NCI-H226 (cell line): ENCODE measurements around the gene HMCN1.

Experiments used
- DNase-seq: peaks from one replicate; pipeline ENCODE4 v3.0.0-alpha.2; 2015

The HMCN1 gene

DNA sequence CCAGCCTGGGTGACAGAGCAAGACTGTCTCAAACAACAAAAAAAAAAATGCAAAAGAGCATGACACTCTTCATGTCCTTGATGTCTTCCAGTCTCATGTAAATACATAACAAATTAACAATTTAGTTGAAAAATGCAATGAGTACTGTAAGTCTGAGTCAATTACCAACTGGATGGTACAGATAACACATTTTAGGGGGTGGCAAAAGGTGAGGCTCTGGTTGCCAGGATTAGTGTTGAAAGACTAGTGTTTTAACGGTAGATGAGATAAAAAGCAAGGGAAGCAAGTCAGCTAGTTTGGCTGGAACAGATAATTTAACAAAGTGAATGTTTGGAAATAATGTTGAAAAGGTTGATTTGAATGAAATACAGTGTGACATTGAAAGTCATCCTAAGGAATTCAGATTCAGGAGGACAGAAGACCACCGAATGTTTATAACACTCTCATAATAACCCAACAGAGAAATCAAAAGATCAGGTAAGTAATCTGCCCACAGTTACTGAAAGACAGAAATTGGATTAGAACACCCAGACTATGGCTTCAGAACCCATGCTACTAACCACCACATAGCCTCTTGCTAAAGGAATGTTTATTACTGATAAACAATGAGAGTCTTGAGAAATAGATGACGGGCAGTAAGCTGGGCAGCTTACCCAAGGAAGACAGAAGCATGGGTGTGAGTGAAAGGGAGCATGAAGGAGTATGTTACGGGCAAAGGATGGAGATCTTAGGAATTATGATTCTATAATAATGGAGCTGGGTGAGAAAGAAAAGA is 312.4 kb downstream of the HMCN1 start:
- DNase-seq, result no peak

DNA sequence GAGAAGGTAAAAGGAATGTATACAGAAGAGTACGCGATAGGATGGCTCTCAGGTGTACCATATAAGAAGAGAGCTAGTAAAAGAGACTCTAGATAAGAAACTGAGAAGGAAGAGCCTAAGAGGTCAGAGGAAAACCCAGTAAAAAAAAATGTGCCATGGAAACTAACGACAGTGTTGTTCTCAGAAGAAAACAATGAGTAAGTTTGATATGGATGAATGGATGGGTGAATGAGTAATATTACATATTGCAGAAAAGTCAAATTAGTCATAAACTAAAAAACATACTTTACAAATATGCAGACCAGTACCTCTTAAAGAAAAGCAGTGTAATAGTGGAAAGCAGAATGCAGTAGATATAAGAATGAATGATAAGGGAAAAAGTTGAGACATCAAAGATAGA is 316.2 kb downstream of the HMCN1 start:
- DNase-seq, result peak; percentile 26

DNA sequence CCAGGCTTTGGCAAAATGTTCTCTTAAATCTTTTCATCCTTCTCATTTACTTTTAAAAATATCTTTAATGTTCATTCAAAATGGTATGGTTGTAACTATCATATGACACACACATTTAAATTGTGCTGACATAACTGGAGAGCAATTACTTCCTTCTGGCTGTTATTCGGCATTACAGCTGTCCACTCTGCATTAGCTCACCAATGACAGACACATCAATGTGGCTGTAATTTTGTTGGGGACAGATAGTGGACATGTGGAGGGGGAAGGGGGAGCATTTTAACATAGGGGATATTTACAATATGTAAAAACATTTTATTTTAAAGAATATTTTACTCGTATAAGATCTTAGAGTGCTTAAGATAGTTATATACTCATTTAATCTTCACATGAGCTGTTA is 319.8 kb downstream of the HMCN1 start:
- DNase-seq, result no peak

DNA sequence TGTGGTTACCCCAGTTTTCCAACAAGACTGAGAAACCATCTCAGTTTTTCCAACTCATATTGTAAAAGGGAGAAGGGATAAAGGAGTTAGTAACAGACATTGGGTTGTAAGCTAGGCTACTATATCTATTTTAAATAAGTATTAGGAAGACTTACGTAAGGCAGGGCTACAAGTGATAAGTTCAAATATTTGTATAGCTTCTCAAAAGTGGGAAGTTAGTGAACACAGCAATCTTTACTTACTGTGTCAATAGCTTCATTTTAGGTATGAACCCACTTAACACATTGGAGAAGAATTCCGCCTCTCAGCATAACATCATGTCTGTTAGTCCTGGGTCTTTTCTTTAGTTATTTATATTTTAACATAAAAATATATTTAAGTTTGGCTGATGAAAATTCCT is 320.7 kb downstream of the HMCN1 start:
- DNase-seq, result no peak

DNA sequence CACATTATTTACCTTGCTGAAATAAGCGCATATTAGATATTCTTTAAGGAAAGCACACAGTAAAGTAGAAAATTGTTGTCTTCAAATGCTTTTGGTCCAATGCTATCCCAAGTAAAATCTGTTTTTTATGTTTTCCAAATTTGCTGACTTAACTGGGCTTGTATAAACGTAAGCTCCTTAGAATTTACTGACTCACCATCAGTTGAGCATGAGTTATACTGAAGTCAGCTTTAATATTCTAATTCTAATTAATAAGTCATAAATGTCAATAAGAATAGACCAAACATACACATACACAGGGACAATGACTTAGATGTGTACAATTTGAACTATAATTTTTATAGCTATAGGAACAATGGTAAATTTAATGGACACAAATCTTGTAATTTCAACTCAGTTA is 321.7 kb downstream of the HMCN1 start:
- DNase-seq, result no peak

DNA sequence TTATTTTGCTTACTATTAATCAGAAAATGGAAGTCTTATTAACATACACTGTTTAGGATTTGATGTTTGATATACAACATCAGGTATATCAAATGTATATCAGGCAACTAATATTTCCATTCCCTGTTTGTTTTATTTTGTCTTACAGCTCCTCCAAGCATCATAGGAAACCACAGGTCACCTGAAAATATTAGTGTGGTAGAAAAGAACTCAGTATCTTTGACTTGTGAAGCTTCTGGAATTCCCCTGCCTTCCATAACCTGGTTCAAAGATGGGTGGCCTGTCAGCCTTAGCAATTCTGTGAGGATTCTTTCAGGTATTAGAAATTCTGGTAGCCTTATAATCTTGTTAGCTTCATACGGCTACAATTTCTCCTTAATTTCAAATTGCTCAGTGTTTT is 322.9 kb downstream of the HMCN1 start:
- no peak for DNase-seq

DNA sequence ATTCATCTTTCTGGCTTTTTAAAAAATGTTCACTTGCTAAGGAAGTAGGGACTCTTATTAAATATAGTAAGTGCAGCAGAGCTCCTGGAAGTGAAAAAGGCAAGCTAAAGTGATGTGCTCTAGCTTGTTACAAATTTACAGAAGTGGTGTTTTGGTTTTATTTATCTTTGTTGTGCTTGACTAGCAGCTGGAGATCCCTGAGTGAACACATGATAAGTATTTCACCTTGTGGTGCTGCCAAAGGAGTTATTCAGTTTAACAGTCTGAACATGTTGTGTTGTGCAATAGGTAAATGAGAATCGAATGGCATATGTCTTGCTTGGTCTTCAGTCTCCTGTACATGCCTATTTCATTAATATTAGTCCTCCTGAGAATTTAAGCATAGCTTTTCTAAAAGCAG is 325.1 kb downstream of the HMCN1 start:
- peak; percentile 39 for DNase-seq

DNA sequence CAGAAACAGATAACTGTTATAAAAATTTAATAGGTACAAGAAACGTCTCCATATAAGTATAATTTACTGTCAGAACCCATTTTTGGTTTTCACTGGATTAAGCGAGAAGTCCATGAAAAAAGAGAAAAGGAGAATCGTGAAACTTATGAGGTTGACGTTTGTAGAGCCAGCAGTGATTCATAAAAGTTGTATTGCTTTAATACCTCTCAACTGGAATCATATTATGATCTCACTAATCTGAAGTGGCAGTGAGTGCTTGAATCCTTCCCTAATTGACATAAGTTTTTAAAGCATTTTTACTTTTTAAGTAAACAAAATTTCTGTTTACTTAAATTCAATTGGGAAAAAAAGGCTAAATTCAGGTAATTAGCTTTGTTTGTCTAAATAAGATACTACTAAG is 325.6 kb downstream of the HMCN1 start:
- no peak for DNase-seq

DNA sequence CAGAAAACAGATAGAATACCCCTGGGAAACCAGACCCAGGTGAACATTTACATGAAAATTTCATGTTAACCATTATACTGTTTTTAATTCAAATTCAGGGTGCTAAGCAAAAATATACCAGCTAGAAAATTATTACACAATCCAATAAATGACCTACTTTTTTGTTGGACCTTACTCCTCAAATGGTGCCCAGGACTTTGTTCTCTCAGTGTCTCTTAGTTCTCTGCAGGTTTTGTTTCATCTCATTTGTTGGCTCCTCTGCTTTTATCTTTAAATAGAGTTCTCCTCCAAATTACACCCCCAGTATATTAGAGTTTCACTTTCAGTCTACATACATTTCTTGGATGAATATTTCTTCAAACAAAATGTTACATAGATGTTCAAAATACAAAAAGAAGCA is 326.0 kb downstream of the HMCN1 start:
- DNase-seq, result no peak

DNA sequence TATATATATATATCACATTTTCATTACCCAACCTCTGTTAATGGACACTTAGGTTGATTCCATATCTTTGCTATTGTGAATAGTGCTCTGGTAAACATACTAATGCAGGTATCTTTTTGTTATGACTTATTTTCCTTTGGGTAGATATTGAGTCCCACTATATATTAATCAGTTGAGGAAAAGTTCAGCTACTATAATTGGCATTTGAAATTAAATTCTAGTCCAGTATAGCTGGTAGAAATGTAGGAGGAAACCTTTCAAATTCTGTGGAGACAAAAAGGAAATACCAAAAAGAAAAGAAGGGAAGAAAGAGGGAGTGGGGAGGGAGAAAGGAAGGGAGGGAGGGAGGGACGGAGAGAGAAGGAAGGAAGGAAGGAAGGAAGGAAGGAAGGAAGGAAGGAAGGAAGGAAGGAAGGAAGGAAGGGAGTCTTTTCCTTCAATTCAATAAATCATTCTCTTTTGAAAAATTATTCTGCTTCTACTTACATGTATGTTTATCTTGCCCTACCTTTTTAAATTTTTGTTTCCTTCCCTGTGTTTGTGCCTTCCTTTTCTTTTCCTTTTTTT is 329.0 kb downstream of the HMCN1 start:
- no peak for DNase-seq

DNA sequence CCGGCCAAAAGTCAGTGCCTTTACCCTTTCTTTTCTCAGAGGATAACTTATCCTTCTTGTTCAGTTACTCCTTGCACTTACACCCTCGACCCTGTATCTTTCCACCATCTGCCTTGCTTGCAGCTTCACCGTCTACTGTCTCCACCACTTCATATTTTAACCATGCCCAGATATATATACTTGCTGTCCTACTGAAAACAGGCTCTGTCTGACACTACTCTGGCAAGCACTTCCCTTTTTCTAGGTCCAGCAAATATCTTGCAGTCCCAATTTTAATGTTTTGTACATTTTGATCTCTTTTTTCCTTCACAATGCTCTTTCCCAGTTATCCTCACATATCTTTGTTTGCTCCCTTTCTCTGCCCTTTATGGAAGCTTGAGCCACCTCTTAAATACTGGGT is 332.2 kb downstream of the HMCN1 start:
- DNase-seq, result no peak

DNA sequence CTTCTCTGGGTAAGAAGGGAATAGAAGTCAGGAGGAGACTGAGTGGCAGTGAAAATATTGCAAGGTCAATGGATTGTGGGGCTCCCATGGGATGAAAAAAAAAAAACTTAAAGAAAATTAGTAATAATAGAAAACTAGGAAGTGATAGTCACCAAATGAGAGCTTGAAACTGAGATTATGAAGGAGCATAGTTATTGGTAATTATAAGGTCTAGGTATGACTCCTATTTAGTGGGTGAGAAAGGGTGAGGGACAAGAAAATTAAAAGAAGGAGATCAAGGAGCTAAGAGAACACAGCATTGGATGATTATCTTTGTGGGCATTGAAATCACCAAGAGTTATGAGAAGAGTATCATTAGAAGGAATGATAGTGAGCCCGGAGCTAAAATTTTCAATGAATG is 339.5 kb downstream of the HMCN1 start:
- DNase-seq, result no peak

DNA sequence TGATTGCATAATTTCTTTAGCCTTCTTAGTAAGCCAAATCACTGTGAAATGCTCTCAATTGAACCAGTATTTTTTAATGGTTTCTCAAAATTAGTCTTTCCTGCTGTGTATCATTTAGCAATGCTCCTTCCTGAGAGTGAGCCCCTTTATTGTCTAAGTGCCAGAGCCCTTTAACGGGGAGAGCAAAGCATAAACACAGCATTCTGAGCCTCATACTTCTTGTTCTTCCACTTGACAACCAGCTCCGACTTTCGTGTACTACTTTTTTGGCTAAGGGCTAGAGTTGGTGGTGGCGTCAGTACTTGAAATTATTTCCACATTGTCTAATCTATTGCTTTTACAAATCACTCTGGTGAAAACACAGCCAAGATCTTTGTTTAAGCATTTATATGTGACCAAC is 341.8 kb downstream of the HMCN1 start:
- no peak for DNase-seq

DNA sequence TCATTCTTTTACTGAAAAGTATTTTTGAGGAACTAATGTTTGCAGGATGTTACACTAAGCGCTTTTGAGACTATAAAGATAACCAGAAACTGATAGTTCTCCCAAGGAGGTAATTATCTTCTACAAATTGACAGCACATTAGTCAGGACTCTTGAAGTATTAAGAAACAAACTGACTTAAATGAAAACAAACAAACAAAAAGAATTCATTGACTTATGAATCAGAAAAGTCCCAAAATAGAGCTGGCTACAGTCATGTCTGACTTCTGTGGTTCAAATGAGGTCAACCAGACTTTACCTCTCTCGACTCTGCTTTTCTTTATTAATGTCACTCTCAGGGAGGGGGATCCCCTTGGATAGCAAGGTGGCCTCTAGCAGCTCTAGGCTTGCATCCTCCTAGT is 344.1 kb downstream of the HMCN1 start:
- no peak for DNase-seq

DNA sequence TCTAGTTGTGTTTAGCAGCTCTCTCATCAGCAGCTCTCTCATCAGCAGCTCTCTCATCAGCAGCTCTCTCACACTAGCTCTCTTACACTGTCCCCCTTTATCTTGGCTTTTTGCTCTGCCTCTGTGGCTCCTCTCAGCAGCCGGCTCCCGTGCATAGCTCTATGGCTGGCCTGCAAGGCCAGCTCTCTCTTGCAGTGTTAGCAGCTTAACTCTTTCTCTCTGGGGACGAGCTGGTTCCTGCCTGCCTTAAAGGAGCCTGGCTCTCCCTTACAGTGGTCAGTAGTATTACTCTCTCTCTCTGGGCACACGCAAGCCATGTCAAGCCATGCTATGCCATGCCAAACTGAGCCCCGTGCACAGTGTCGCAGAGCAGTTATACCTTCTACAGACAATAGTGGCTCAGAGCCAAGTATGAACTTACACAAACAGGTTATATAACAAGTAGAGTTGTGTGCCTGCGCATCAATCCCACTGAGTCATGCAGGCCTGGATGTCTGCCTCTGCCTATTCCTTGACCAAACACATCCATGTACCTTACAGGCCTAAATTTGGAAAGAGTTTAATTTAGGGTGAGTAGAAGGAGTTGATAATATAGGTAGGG is 345.0 kb downstream of the HMCN1 start:
- no peak for DNase-seq

DNA sequence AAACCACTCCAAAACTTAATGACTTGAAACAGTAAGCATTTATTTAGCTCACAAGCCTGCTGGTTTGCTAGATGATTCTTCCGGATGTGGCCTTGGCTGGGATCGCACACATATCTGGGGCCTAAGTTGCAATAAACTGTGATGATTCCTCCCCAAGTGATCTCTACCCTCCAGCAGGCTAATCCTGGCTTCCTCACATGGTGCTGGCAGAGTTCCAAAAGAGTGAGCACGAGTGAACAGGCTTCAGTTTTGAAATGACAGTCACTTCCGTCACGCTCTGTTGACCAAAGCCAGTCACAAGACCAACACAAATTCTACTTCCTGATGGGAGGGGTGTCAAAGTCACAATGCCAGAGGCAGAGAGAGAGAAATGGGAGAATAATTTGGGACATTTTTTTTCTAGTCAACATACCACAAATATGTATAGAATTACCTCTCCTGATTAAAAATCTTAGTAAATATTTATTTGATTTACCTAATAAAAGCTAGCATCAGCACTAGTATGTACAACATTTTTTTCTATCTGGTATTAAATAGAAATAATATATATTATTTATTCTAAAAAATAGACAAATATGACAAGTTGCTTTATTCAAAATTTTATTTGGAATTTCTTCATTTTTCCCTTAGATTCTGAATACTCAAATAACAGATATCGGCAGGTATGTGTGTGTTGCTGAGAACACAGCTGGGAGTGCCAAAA is 348.2 kb downstream of the HMCN1 start:
- DNase-seq, result no peak

DNA sequence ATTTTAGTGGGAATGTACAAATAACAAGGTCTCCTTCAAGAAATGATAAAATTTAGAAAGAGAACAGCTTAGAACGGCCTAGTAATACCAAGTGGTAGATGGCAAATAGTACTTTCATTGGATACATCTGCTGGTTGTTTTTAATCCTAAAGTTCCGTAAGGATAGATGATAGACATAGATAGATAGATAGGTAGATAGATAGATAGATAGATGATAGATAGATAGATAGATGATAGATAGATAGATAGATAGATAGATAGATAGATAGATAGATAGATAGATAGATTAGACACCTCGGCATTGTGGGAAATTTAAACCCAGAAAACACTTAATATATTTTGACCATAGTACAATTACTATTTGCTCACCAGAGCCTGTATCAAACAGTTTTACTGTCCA is 352.4 kb downstream of the HMCN1 start:
- no peak for DNase-seq

DNA sequence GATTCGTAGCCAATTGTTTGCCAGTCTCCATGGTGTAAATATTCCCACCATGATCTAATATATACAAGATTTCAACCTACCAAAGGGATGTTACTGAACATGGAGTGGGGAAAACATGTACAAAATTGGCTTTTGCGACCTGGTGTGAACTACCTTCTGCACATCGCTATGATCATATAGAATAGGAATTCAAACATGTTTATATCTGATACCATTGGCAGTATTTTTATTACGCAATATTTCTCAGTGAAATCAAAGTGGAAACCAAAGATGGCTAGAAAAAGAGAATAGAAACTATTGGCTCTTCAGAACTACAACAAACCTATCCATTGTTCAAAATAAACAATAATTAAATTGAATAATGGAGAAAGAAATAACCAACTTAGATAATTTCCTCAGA is 355.7 kb downstream of the HMCN1 start:
- DNase-seq, result peak; percentile 4

DNA sequence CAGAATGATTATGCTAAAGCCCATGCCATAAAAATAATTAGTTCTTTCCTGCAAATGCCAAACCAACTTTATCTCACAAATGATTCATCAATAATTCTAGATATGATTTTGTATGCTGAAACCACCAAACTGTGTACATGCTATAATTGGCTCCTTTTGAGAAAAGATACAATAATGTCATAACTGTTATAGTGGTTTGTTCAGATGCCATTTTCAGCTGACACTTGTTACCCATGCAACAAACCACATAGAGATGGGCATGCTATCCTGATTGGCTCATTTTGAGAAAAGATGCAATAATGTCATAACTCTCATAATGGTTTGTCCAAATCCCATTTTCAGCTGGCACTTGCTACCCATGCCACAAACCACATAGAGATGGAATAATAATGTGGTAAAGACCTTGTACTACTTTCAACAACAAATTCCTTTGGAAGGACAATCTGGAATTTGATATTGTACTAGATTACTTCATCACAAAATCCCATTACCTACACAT is 357.1 kb downstream of the HMCN1 start:
- no peak for DNase-seq

DNA sequence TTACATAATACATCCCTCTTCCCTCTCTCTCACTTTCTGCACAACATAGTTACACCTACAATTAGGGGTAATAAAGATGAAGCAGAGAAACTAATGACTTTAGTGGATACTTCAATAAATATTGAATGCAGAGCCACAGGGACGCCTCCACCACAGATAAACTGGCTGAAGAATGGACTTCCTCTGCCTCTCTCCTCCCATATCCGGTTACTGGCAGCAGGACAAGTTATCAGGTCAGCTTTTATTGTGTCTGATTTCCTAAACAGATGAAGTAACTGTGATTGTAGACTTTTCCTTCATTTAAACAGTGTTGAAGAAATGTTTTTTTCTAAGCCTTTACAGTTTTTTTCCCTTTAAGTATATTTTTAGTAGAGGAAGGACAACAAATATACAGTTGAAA is 359.2 kb downstream of the HMCN1 start:
- peak; percentile 42 for DNase-seq

DNA sequence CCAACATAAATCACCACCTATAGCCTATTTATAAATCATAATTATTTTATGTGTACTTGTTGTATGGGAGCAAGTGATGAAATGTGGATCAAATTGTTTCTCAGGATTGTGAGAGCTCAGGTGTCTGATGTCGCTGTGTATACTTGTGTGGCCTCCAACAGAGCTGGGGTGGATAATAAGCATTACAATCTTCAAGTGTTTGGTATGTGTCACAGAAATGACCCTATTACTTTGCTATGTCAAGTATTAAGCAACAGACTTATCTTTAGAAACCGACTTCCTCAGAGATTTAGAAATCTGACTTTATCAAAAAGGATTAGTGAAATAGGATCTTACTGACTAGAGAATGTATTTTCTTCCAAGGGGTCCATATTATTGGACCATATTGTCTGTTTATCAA is 360.0 kb downstream of the HMCN1 start:
- peak; percentile 72 for DNase-seq

DNA sequence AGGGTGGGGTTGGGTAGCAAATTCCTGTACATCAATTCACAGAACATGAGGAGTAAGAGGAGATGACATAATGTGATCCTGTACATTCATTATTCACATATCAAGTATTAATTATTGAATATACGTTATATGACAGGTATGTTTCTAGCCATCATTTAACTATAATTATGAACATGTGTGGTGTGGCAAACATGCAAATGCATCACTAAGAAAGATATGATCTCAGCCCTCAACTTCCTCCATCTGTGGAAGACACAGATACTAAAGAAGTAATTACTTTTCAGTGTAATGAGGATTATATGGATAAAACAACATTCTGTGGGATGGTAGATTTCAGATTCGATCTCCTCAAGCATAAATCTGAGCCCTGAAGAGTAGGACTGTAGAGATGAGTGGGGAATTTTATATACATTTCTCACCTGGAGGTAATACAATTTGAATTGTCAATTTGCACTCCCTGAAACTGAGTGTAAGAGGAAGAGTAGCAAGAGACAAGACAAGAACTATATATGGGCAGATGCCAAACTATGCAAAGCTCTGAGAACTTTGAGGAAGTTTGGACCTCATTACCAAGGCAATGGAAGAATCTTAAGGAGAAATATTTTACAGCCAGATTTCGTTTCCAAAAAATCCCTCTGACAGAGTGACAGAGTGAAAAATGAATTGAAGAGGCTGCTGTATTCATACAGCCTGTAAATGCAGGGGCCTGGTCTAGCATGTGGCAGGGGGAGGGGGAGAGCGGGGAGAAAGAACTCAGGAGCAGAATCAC is 365.3 kb downstream of the HMCN1 start:
- DNase-seq, result no peak

DNA sequence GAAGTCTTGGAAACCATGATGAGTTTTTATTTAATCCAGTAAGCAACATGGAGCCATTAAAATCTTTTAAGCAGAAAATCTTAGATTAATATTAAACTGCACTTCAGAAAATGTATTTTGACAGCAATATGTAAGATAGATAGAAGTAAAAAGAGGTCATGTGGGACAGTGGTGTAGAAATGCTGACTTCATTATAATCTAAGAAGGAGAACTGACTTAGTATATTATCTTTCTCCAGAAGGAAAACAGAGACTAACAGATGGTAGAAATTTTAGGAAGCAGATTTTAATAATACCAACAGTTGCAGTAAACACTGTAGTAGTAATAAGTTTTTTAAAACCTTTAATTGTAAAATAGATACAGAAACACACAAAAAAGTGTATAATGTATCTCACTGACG is 367.9 kb downstream of the HMCN1 start:
- DNase-seq, result no peak
